A549 (cell line): ENCODE data around the gene TMEM129. TPM values are rescaled to one million over a fixed set of nuclear protein-coding genes. Genes with fewer than 3 reads are reported as not detected.

ENCODE experiments used
- ATAC-seq, 2 experiments: fragments of 200-7000 bp in 1 of 2; fragments of >200 bp in 1 of 2; cut with Nextera tagmentation in 1 of 2; cut with Tn5 transposase in 1 of 2; 3 replicates each; pipeline versions ENCODE4 v1.8.0 to v1.9.1; 2018 to 2020; ENCODE audit warnings: mild to moderate bottlenecking in 1 of 2, moderate library complexity in 1 of 2
- CTCF ChIA-PET: fragments of 300-600 bp; sonication (Branson Sonifier 250); formaldehyde crosslinking; extraction: SDS; loops from one replicate; lab custom pipeline; 2021; ENCODE audit warnings: antibody characterized with exemption, inconsistent platforms; lab: Yijun Ruan, JAX
- POLR2A ChIA-PET: fragments of 350-600 bp; formaldehyde crosslinking; extraction: SDS; loops from one replicate; lab custom pipeline; 2021; ENCODE audit warnings: antibody characterized with exemption, inconsistent platforms; lab: Yijun Ruan, JAX
- DNase-seq, 2 experiments: peaks; one replicate each; pipeline versions ENCODE4 v3.0.0 to v3.0.0-alpha.2; 2011 to 2016; ENCODE audit warnings: low read depth in 1 of 2, low spot score in 1 of 2
- FAIRE-seq: peaks from 2 replicates; lab custom pipeline; 2011; peaks lifted over from hg19 to GRCh38; lab: Jason Lieb, UNC
- H3K27ac ChIP-seq, 2 experiments: fragments of >200 bp; sonication (Bioruptor Twin); formaldehyde crosslinking; 3 replicates each; pipeline ENCODE4 v1.5.1; 2016 to 2017
- H3K4me1 ChIP-seq: fragments of >200 bp; sonication (Bioruptor Twin); formaldehyde crosslinking; 3 replicates; pipeline ENCODE4 v1.6.1; 2016
- H3K4me2 ChIP-seq: fragments of >200 bp; sonication (Bioruptor Twin); formaldehyde crosslinking; 3 replicates; pipeline ENCODE4 v1.6.1; 2016
- H3K4me3 ChIP-seq: fragments of >200 bp; sonication (Bioruptor Twin); formaldehyde crosslinking; 3 replicates; pipeline ENCODE4 v1.5.1; 2016
- H3K9me3 ChIP-seq: fragments of >200 bp; sonication (Bioruptor Twin); formaldehyde crosslinking; 3 replicates; pipeline ENCODE4 v1.6.1; 2016
- CHD2 ChIP-seq: fragments of 150-350 bp; IDR thresholded peaks from 2 replicates; pipeline ENCODE4 v1.6.1; 2014; ENCODE audit warnings: low read length; ENCODE audit not compliant: partially characterized antibody
- CHD4 ChIP-seq: fragments of 200-600 bp; sonication (generic); IDR thresholded peaks from 2 replicates; pipeline ENCODE4 v1.6.1; 2016; ENCODE audit warnings: antibody characterized with exemption, mild to moderate bottlenecking, borderline replicate concordance
- EP300 ChIP-seq, 2 experiments: fragments of >200 bp; sonication (Bioruptor Twin); formaldehyde crosslinking; IDR thresholded peaks; 2 replicates in 1 of 2; 3 replicates in 1 of 2; pipeline ENCODE4 v1.6.1; 2016 to 2017
- FOSB ChIP-seq: fragments of 250-450 bp; sonication (Bioruptor Pico); IDR thresholded peaks from 2 replicates; pipeline ENCODE4 v1.5.0; 2020; ENCODE audit warnings: mild to moderate bottlenecking, moderate library complexity
- FOXS1 ChIP-seq: fragments of 250-450 bp; sonication (Bioruptor Pico); IDR thresholded peaks from 2 replicates; pipeline ENCODE4 v1.5.0; 2020; ENCODE audit warnings: mild to moderate bottlenecking, moderate library complexity
- HDAC2 ChIP-seq: fragments of 200-600 bp; sonication (generic); IDR thresholded peaks from 2 replicates; pipeline ENCODE4 v1.6.1; 2016
- HOXA7 ChIP-seq: fragments of 250-450 bp; sonication (Bioruptor Pico); IDR thresholded peaks from 2 replicates; pipeline ENCODE4 v1.5.0; 2020; ENCODE audit warnings: mild to moderate bottlenecking, moderate library complexity
- HOXB13 ChIP-seq: fragments of 250-450 bp; sonication (Bioruptor Pico); IDR thresholded peaks from 2 replicates; pipeline ENCODE4 v1.5.0; 2020; ENCODE audit warnings: low read depth, mild to moderate bottlenecking, moderate library complexity
- HOXB5 ChIP-seq: fragments of 250-450 bp; sonication (Bioruptor Pico); IDR thresholded peaks from 2 replicates; pipeline ENCODE4 v1.5.0; 2020; ENCODE audit warnings: mild to moderate bottlenecking, moderate library complexity
- JUN ChIP-seq, 2 experiments: fragments of >200 bp; sonication (Bioruptor Twin); formaldehyde crosslinking; IDR thresholded peaks; 2 replicates in 1 of 2; 3 replicates in 1 of 2; pipeline ENCODE4 v1.6.1; 2016 to 2017
- MYC ChIP-seq: IDR thresholded peaks from 2 replicates; pipeline ENCODE4 v1.6.1; 2012; ENCODE audit warnings: mild to moderate bottlenecking, inconsistent platforms, low read length, improper control_type of control experiment, borderline replicate concordance
- NPAS2 ChIP-seq: fragments of 250-450 bp; sonication (Bioruptor Pico); IDR thresholded peaks from 2 replicates; pipeline ENCODE4 v1.8.0; 2022; ENCODE audit warnings: mild to moderate bottlenecking, moderate library complexity, borderline replicate concordance
- POLR2AphosphoS2 ChIP-seq: conservative IDR thresholded peaks from 2 replicates; pipeline ENCODE4 v1.6.1; 2012; ENCODE audit warnings: low read length, improper control_type of control experiment, inconsistent platforms
- RARB ChIP-seq: fragments of 250-450 bp; sonication (Bioruptor Pico); IDR thresholded peaks from 2 replicates; pipeline ENCODE4 v1.8.0; 2021; ENCODE audit warnings: mild to moderate bottlenecking, moderate library complexity
- RCOR1 ChIP-seq: fragments of 150-350 bp; IDR thresholded peaks from 2 replicates; pipeline ENCODE4 v1.6.1; 2014; ENCODE audit warnings: antibody characterized with exemption, low read length, low read depth
- RFX5 ChIP-seq: fragments of 450-650 bp; IDR thresholded peaks from 2 replicates; pipeline ENCODE4 v1.7.1; 2014; ENCODE audit warnings: antibody characterized with exemption, mild to moderate bottlenecking, moderate library complexity
- SREBF2 ChIP-seq: fragments of 450-650 bp; IDR thresholded peaks from 2 replicates; pipeline ENCODE4 v1.6.1; 2014; ENCODE audit warnings: mild to moderate bottlenecking, moderate library complexity
- TP53 ChIP-seq: fragments of 250-450 bp; sonication (Bioruptor Pico); IDR thresholded peaks from 2 replicates; pipeline ENCODE4 v1.5.0; 2021; ENCODE audit warnings: mild to moderate bottlenecking, moderate library complexity
- ZC3H11A ChIP-seq: fragments of 450-650 bp; IDR thresholded peaks from 2 replicates; pipeline ENCODE4 v1.6.1; 2014; ENCODE audit warnings: antibody characterized with exemption, mild to moderate bottlenecking
- ZSCAN20 ChIP-seq: fragments of 250-450 bp; sonication (Bioruptor Pico); IDR thresholded peaks from 2 replicates; pipeline ENCODE4 v1.8.0; 2022; ENCODE audit warnings: mild to moderate bottlenecking, moderate library complexity
- WGBS: methylation state at CpG from one replicate; pipeline ENCODE4 v1.1.6; 2017; ENCODE audit errors: missing lambda C conversion rate; 5-methylcytosine and 5-hydroxymethylcytosine counted together
- polyA plus RNA-seq, 4 experiments: library from polyadenylated mRNA; depleted of rRNA in 3 of 4; stranded (reverse); fragments of >200 nt; fragmentation: RNase III in 1 of 4; extraction: RNeasy Plus Mini Kit Qiagen cat#74134 plus additional on column Dnase treatment in 1 of 4; gene quantifications; 2 replicates in 3 of 4; 3 replicates in 1 of 4; pipeline ENCODE4 v1.2.3, GENCODE V29; 2011 to 2017
- TF ChIP-seq, protein P1 (sequence below): fragments of >200 bp; sonication (Bioruptor Twin); formaldehyde crosslinking; IDR thresholded peaks from 3 replicates; pipeline ENCODE4 v1.6.1; 2016
- TF ChIP-seq, protein P2 (sequence below): IDR thresholded peaks from 2 replicates; pipeline ENCODE4 v1.6.1; 2012; ENCODE audit warnings: low read depth, borderline replicate concordance
- TF ChIP-seq, protein P3 (sequence below): fragments of 450-650 bp; IDR thresholded peaks from 2 replicates; pipeline ENCODE4 v1.6.1; 2014; ENCODE audit warnings: antibody characterized with exemption
- TF ChIP-seq, protein P4 (sequence below): fragments of 250-450 bp; sonication (Bioruptor Pico); IDR thresholded peaks from 2 replicates; pipeline ENCODE4 v1.5.0; 2020; ENCODE audit warnings: low read depth, mild to moderate bottlenecking, moderate library complexity
- TF ChIP-seq, protein P5 (sequence below): IDR thresholded peaks from 2 replicates; pipeline ENCODE4 v1.6.1; 2012

The TMEM129 gene
- polyA plus RNA-seq, 2 of the 4 experiments (the other 2 are of a cell fraction): 12.7 to 20.4 TPM

DNA sequence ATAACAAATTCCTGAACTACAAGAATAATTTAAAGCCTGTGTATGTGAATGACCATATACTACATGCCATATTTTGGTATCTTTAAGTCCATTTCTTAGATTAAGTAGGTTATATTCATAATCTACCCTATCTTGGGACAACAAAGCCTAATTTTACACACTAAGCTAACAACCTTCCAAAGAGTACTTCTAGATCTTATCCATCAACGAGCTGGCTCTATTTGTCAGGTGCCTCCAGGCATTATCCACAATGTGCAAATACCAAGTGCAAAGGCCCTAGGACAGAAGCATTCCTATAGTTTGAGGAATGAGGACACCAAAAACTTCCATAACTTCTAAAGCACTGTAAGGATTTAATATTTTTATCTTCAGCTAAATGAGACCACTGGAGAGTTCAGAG, 12.5 kb downstream of the TMEM129 start:
- DNase-seq (no peak), FAIRE-seq (no peak), ATAC-seq (no peak)
- no peak for TF ChIP-seq MYC
- TF ChIP-seq CHD2: no peak
- TF ChIP-seq NPAS2 (CRISPR knock-in tag): no peak
- no peak for TF ChIP-seq HOXB13 (CRISPR knock-in tag)
- TF ChIP-seq, protein P1, sequence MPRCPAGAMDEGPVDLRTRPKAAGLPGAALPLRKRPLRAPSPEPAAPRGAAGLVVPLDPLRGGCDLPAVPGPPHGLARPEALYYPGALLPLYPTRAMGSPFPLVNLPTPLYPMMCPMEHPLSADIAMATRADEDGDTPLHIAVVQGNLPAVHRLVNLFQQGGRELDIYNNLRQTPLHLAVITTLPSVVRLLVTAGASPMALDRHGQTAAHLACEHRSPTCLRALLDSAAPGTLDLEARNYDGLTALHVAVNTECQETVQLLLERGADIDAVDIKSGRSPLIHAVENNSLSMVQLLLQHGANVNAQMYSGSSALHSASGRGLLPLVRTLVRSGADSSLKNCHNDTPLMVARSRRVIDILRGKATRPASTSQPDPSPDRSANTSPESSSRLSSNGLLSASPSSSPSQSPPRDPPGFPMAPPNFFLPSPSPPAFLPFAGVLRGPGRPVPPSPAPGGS: no peak
- TF ChIP-seq HOXA7: no peak
- TF ChIP-seq POLR2AphosphoS2: no peak
- no peak for TF ChIP-seq HDAC2
- TF ChIP-seq RCOR1: no peak
- no peak for TF ChIP-seq ZC3H11A
- TF ChIP-seq, protein P2, sequence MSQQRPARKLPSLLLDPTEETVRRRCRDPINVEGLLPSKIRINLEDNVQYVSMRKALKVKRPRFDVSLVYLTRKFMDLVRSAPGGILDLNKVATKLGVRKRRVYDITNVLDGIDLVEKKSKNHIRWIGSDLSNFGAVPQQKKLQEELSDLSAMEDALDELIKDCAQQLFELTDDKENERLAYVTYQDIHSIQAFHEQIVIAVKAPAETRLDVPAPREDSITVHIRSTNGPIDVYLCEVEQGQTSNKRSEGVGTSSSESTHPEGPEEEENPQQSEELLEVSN: no peak
- Histone ChIP-seq H3K9me3 (no peaks in the 10 kb centered on the region), H3K27ac (no peak overlapping the region), H3K4me1 (peaks cover 26% of the 10 kb centered on the region; the same call in 2 of the 3 replicates), H3K4me3 (no peak overlapping the region), H3K4me2 (no peak overlapping the region)
- 20% methylated on average over 1 of the region's 1 CpG for WGBS
- ChIA-PET POLR2A (no interaction called here), CTCF (interaction anchor here (1.5 to 3.4 kb wide), 2 partner anchors 15 to 21 kb away, joined by 6 to 16 read pairs; no protein-coding TSS in a partner anchor)

DNA sequence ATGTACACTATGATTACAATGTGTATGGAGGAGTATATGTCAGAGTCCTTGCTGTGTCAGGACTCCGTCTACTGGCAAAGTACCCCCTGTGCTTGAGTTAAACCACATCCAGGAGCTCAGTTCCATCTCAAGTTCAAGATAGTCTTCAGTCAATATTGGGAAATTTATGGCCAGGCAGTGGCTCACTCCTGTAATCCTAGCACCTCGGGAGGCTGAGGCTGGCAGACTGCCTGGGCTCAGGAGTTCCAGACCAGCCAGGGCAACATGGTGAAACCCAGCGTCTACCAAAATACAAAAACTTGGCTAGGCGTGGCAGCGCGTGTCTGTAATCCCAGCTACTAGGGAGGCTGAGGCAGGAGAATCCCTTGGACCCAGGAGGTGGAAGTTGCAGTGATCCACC, 14.8 kb downstream of the TMEM129 start:
- Histone ChIP-seq H3K9me3 (no peaks in the 10 kb centered on the region), H3K4me2 (no peak overlapping the region), H3K4me3 (no peak overlapping the region), H3K4me1 (peaks cover 25% of the 10 kb centered on the region; the same call in 2 of the 3 replicates), H3K27ac (no peak overlapping the region)
- no peak for FAIRE-seq
- TF ChIP-seq HDAC2: no peak
- TF ChIP-seq HOXB13 (CRISPR knock-in tag): no peak
- no peak for TF ChIP-seq CHD2
- TF ChIP-seq, protein P3, sequence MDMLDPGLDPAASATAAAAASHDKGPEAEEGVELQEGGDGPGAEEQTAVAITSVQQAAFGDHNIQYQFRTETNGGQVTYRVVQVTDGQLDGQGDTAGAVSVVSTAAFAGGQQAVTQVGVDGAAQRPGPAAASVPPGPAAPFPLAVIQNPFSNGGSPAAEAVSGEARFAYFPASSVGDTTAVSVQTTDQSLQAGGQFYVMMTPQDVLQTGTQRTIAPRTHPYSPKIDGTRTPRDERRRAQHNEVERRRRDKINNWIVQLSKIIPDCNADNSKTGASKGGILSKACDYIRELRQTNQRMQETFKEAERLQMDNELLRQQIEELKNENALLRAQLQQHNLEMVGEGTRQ: no peak
- TF ChIP-seq JUN (IDR thresholded peaks at IDR 0.05): no peak
- TF ChIP-seq CHD4: no peak
- no peak for TF ChIP-seq FOXS1 (CRISPR knock-in tag)
- no peak for TF ChIP-seq RFX5
- TF ChIP-seq, protein P4, sequence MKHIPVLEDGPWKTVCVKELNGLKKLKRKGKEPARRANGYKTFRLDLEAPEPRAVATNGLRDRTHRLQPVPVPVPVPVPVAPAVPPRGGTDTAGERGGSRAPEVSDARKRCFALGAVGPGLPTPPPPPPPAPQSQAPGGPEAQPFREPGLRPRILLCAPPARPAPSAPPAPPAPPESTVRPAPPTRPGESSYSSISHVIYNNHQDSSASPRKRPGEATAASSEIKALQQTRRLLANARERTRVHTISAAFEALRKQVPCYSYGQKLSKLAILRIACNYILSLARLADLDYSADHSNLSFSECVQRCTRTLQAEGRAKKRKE (CRISPR knock-in tag): no peak
- POLR2A ChIA-PET: no interaction called here
- ATAC-seq: no peak
- CTCF ChIA-PET: interaction anchor here (4.3 kb wide), 1 partner anchor 13 kb away, joined by 39 read pairs; no protein-coding TSS in a partner anchor
- 78% methylated on average over 6 of the region's 6 CpGs for WGBS
- no peak for DNase-seq

DNA sequence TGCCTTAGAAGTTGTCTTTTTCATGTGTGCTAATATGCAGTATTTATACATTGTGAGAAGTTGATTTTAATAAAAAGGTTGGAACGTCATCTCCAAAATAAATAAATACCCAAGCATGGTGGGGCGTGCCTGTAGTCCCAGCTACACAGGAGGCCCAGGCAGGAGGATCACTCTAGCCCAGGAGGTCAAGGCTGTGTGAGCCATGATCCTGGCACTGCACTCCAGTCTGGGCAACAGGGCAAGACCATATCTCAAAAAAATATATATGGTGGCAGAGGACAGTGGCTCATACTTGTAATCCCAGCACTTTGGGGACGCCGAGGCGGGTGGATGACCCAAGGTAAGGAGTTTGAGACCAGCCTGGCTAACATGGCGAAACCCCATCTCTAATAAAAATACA, 15.4 kb downstream of the TMEM129 start:
- POLR2A ChIA-PET: no interaction called here

More for the DNA sequence above, 15.4 kb downstream of the TMEM129 start:
- no peak for DNase-seq
- Histone ChIP-seq H3K4me2 (no peak overlapping the region), H3K9me3 (no peaks in the 10 kb centered on the region), H3K4me3 (no peak overlapping the region), H3K27ac (no peak overlapping the region), H3K4me1 (peaks cover 23% of the 10 kb centered on the region; the same call in 2 of the 3 replicates)
- no peak for TF ChIP-seq EP300 (IDR thresholded peaks at IDR 0.05)
- TF ChIP-seq HOXB5: no peak
- TF ChIP-seq, protein P5, sequence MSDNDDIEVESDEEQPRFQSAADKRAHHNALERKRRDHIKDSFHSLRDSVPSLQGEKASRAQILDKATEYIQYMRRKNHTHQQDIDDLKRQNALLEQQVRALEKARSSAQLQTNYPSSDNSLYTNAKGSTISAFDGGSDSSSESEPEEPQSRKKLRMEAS: no peak
- TF ChIP-seq ZSCAN20 (CRISPR knock-in tag): no peak
- TF ChIP-seq, protein P2: no peak
- no peak for TF ChIP-seq NPAS2 (CRISPR knock-in tag)
- TF ChIP-seq, protein P4 (CRISPR knock-in tag): no peak
- TF ChIP-seq HDAC2: no peak
- TF ChIP-seq FOSB: no peak
- TF ChIP-seq RARB (CRISPR knock-in tag): no peak
- TF ChIP-seq SREBF2: no peak
- TF ChIP-seq MYC: no peak
- no peak for TF ChIP-seq TP53 (CRISPR knock-in tag)
- ATAC-seq: no peak
- CTCF ChIA-PET: interaction anchor here (4.3 kb wide), 1 partner anchor 12 kb away, joined by 39 read pairs; no protein-coding TSS in a partner anchor
- FAIRE-seq: no peak
- 88% methylated on average over 6 of the region's 6 CpGs for whole genome bisulfite sequencing
